Liver (tissue), 9 donors: ENCODE results near the gene GPR173. TPM values are rescaled to one million over a fixed set of nuclear protein-coding genes. Genes with fewer than 3 reads are reported as not detected.

Experiments used
- DNase-seq: peaks from one replicate; pipeline ENCODE4 v3.0.0-alpha.2; 2017; ENCODE audit warnings: low spot score
- H3K27ac ChIP-seq, 2 donors: one replicate each; pipeline ENCODE4 v1.7.0; 2013; ENCODE audit warnings: inconsistent platforms in 2 of 2, low read length in 2 of 2, control low read depth in 1 of 2, low read depth in 1 of 2, mild to moderate bottlenecking in 1 of 2
- H3K27me3 ChIP-seq, 4 donors: one replicate each; pipeline versions ENCODE4 v1.6.1 to v1.7.0; 2013; ENCODE audit warnings: low read length in 3 of 4, inconsistent platforms in 1 of 4, mild to moderate bottlenecking in 1 of 4, moderate library complexity in 1 of 4; ENCODE audit not compliant: control insufficient read depth in 4 of 4, insufficient read depth in 4 of 4
- H3K36me3 ChIP-seq, 4 donors: one replicate each; pipeline versions ENCODE4 v1.6.1 to v1.7.0; 2013; ENCODE audit warnings: low read length in 3 of 4, mild to moderate bottlenecking in 3 of 4, low read depth in 1 of 4, moderate library complexity in 1 of 4; ENCODE audit not compliant: control insufficient read depth in 4 of 4, insufficient read depth in 3 of 4
- H3K4me1 ChIP-seq, 4 donors: one replicate each; pipeline versions ENCODE4 v1.6.1 to v1.7.0; 2013; ENCODE audit warnings: low read length in 3 of 4, mild to moderate bottlenecking in 3 of 4, moderate library complexity in 1 of 4; ENCODE audit not compliant: control insufficient read depth in 4 of 4, insufficient read depth in 4 of 4
- H3K4me3 ChIP-seq, 3 donors: one replicate each; pipeline versions ENCODE4 v1.6.1 to v1.7.0; 2013; ENCODE audit warnings: low read length in 3 of 3, control low read depth in 1 of 3, low read depth in 1 of 3, mild to moderate bottlenecking in 1 of 3
- H3K9ac ChIP-seq, 2 donors: one replicate each; pipeline ENCODE4 v1.7.0; 2013; ENCODE audit warnings: low read length in 2 of 2, mild to moderate bottlenecking in 2 of 2, moderate library complexity in 2 of 2, control low read depth in 1 of 2, low read depth in 1 of 2
- H3K9me3 ChIP-seq, 4 donors: one replicate each; pipeline versions ENCODE4 v1.6.1 to v1.7.0; 2013; ENCODE audit warnings: low read length in 3 of 4; ENCODE audit not compliant: control insufficient read depth in 4 of 4
- ATF3 ChIP-seq: IDR thresholded peaks from 2 replicates; pipeline ENCODE4 v1.6.1; 2016; ENCODE audit warnings: antibody characterized with exemption
- CTCF ChIP-seq: fragments of 150-350 bp; IDR thresholded peaks from 2 replicates; pipeline ENCODE4 v1.5.1; 2017; ENCODE audit warnings: improper control_type of control experiment, low read depth, low read length; ENCODE audit not compliant: missing input control
- EGR1 ChIP-seq, 2 donors: IDR thresholded peaks; 2 replicates each; pipeline ENCODE4 v1.6.1; 2016 to 2018; ENCODE audit warnings: antibody characterized with exemption in 2 of 2, low read depth in 2 of 2
- FOXA1 ChIP-seq: IDR thresholded peaks from 2 replicates; pipeline ENCODE4 v1.6.1; 2016; ENCODE audit warnings: antibody characterized with exemption
- FOXA2 ChIP-seq: IDR thresholded peaks from 2 replicates; pipeline ENCODE4 v1.6.1; 2016; ENCODE audit warnings: antibody characterized with exemption
- GABPA ChIP-seq, 2 donors: IDR thresholded peaks in 1 of 2; conservative IDR thresholded peaks in 1 of 2; 2 replicates each; pipeline ENCODE4 v1.6.1; 2016; ENCODE audit warnings: antibody characterized with exemption in 2 of 2, mild to moderate bottlenecking in 1 of 2, moderate library complexity in 1 of 2
- HNF4A ChIP-seq, 2 donors: conservative IDR thresholded peaks; 2 replicates each; pipeline ENCODE4 v1.6.1; 2016; ENCODE audit warnings: antibody characterized with exemption in 2 of 2, mild to moderate bottlenecking in 2 of 2
- HNF4G ChIP-seq: IDR thresholded peaks from 2 replicates; pipeline ENCODE4 v1.6.1; 2016; ENCODE audit warnings: antibody characterized with exemption
- JUND ChIP-seq, 2 donors: IDR thresholded peaks; 2 replicates each; pipeline ENCODE4 v1.6.1; 2016; ENCODE audit warnings: antibody characterized with exemption in 2 of 2
- MAX ChIP-seq: IDR thresholded peaks from 2 replicates; pipeline ENCODE4 v1.6.1; 2016; ENCODE audit warnings: antibody characterized with exemption
- NR2F2 ChIP-seq: IDR thresholded peaks from 2 replicates; pipeline ENCODE4 v1.6.1; 2016; ENCODE audit warnings: antibody characterized with exemption
- RAD21 ChIP-seq, 2 donors: IDR thresholded peaks; 2 replicates each; pipeline ENCODE4 v1.6.1; 2016; ENCODE audit warnings: antibody characterized with exemption in 2 of 2, mild to moderate bottlenecking in 2 of 2
- RXRA ChIP-seq, 2 donors: IDR thresholded peaks; 2 replicates each; pipeline ENCODE4 v1.6.1; 2017 to 2018; ENCODE audit warnings: antibody characterized with exemption in 2 of 2, mild to moderate bottlenecking in 1 of 2
- SP1 ChIP-seq: IDR thresholded peaks from 2 replicates; pipeline ENCODE4 v1.6.1; 2018; ENCODE audit warnings: antibody characterized with exemption, mild to moderate bottlenecking
- TAF1 ChIP-seq: conservative IDR thresholded peaks from 2 replicates; pipeline ENCODE4 v1.6.1; 2016; ENCODE audit warnings: antibody characterized with exemption, mild to moderate bottlenecking
- YY1 ChIP-seq: IDR thresholded peaks from 2 replicates; pipeline ENCODE4 v1.6.1; 2016; ENCODE audit warnings: antibody characterized with exemption, mild to moderate bottlenecking
- WGBS: extraction: QIAGEN DNeasy Blood & Tissue Kit; methylation state at CpG from one replicate; pipeline ENCODE4 v1.1.7; 2013; 5-methylcytosine and 5-hydroxymethylcytosine counted together
- polyA plus RNA-seq, 2 donors: library from polyadenylated mRNA; stranded (reverse) in 1 of 2; unstranded in 1 of 2; fragments of 200-250 nt in 1 of 2; fragments of >200 nt in 1 of 2; fragmentation: Nextera tagmentation in 1 of 2; extraction: Ambion mirVana in 1 of 2; gene quantifications; one replicate each; pipeline versions ENCODE4 v1.2.1 to v1.2.3, GENCODE V29; 2013 to 2015
- total RNA-seq, 2 donors: library from RNA; depleted of rRNA; stranded (reverse); fragments of >200 nt; gene quantifications; one replicate each; pipeline ENCODE4 v1.2.3, GENCODE V29; 2014
- TF ChIP-seq, protein P1 (sequence below): IDR thresholded peaks from 2 replicates; pipeline ENCODE4 v1.6.1; 2016; ENCODE audit warnings: antibody characterized with exemption, mild to moderate bottlenecking
- TF ChIP-seq, protein P2 (sequence below): IDR thresholded peaks from 2 replicates; pipeline ENCODE4 v1.6.1; 2016; ENCODE audit warnings: antibody characterized with exemption
- donor health status: healthy.
- donor health status: healthy.
- donor health status: healthy.
- donor health status: healthy.
- donor health status: healthy.

GPR173 gene
- total and polyA plus RNA-seq, 4 donors, result 0.07 to 0.61 (median 0.25) TPM; not detected in 1

DNA sequence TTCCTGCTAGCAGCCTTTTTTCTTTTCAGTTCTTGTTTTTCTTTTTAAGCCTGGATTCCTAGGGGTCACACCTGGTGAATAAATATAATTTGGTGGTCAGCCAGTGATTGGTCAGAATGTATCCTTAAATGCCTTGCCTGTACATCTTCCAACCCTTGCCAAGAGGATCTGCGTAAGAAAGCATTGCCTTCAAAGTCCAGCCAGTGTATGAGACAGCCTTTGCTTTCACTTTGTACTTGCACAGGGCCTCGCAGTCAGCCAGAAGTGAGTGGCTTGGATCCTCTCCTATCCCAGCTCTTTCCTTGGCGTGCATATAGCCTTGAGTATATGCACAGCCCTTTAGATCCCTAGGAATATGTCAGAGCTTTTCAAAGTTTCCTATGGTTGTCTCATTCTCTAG lies 67.5 kb downstream of the GPR173 start:
- H3K4me1 ChIP-seq, result no peaks in the 10 kb centered on the region
- H3K4me3 ChIP-seq, result no peak overlapping the region
- DNase-seq, result no peak
- H3K9ac ChIP-seq, result no peak overlapping the region
- no peaks in the 10 kb centered on the region for H3K27me3 ChIP-seq
- H3K9me3 ChIP-seq, result no peaks in the 10 kb centered on the region
- TF ChIP-seq CTCF (no peak), NR2F2 (no peak), JUND (IDR thresholded peaks at IDR 0.05) (no peak), EGR1 (IDR thresholded peaks at IDR 0.05; ENCODE audit: low read depth in 2 of 2) (no peak), FOXA1 (no peak), FOXA2 (no peak), TAF1 (no peak), RAD21 (IDR thresholded peaks at IDR 0.05) (no peak), RXRA (IDR thresholded peaks at IDR 0.05) (no peak), YY1 (no peak), SP1 (no peak), HNF4G (no peak), GABPA (IDR thresholded peaks at IDR 0.05 in 1 of 2, conservative IDR thresholded peaks at IDR 0.05 in 1 of 2) (no peak), ATF3 (no peak), MAX (no peak), HNF4A (conservative IDR thresholded peaks at IDR 0.05) (no peak)
- TF ChIP-seq, protein P1, sequence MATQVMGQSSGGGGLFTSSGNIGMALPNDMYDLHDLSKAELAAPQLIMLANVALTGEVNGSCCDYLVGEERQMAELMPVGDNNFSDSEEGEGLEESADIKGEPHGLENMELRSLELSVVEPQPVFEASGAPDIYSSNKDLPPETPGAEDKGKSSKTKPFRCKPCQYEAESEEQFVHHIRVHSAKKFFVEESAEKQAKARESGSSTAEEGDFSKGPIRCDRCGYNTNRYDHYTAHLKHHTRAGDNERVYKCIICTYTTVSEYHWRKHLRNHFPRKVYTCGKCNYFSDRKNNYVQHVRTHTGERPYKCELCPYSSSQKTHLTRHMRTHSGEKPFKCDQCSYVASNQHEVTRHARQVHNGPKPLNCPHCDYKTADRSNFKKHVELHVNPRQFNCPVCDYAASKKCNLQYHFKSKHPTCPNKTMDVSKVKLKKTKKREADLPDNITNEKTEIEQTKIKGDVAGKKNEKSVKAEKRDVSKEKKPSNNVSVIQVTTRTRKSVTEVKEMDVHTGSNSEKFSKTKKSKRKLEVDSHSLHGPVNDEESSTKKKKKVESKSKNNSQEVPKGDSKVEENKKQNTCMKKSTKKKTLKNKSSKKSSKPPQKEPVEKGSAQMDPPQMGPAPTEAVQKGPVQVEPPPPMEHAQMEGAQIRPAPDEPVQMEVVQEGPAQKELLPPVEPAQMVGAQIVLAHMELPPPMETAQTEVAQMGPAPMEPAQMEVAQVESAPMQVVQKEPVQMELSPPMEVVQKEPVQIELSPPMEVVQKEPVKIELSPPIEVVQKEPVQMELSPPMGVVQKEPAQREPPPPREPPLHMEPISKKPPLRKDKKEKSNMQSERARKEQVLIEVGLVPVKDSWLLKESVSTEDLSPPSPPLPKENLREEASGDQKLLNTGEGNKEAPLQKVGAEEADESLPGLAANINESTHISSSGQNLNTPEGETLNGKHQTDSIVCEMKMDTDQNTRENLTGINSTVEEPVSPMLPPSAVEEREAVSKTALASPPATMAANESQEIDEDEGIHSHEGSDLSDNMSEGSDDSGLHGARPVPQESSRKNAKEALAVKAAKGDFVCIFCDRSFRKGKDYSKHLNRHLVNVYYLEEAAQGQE, result no peak
- TF ChIP-seq, protein P2, sequence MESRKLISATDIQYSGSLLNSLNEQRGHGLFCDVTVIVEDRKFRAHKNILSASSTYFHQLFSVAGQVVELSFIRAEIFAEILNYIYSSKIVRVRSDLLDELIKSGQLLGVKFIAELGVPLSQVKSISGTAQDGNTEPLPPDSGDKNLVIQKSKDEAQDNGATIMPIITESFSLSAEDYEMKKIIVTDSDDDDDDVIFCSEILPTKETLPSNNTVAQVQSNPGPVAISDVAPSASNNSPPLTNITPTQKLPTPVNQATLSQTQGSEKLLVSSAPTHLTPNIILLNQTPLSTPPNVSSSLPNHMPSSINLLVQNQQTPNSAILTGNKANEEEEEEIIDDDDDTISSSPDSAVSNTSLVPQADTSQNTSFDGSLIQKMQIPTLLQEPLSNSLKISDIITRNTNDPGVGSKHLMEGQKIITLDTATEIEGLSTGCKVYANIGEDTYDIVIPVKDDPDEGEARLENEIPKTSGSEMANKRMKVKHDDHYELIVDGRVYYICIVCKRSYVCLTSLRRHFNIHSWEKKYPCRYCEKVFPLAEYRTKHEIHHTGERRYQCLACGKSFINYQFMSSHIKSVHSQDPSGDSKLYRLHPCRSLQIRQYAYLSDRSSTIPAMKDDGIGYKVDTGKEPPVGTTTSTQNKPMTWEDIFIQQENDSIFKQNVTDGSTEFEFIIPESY, result no peak
- H3K36me3 ChIP-seq, result no peaks in the 10 kb centered on the region
- H3K27ac ChIP-seq, result peak overlapping the region in 1 of 2 donors; percentile 12
- WGBS, result 73% methylated on average over 3 of the region's 3 CpGs
